Measurements from ENCODE around the gene RIPK1.
"Not testable (repeated sequence)": the region's sequence is repeated elsewhere in the genome, so short reads cannot be mapped to it uniquely, and the experiment has no call there.

Gene RIPK1

GRCh38 chr6:3135668-3136291 lies 67.5 kb downstream of the RIPK1 start:
- no peak for DNase-seq (ENCODE audit: low read depth)
- no peak overlapping the region for H3K4me3 ChIP-seq (ENCODE audit: control insufficient read depth, low read depth, low read length)
- TF ChIP-seq CTCF (IDR thresholded peaks at IDR 0.05; ENCODE audit: control insufficient read depth, insufficient read depth, low read depth, low read length, missing control alignments), result no peak

- no peak for TF ChIP-seq CTCF (IDR thresholded peaks at IDR 0.05; ENCODE audit: control insufficient read depth, insufficient read depth, low read depth, low read length, missing control alignments)
- no peak for DNase-seq (ENCODE audit: low read depth)
- no peak overlapping the region for H3K4me3 ChIP-seq (ENCODE audit: control insufficient read depth, low read depth, low read length)
These were observed 68.2 kb downstream of the RIPK1 start for GRCh38 chr6:3136292-3137011.

- no peak for DNase-seq (ENCODE audit: low read depth)
- H3K4me3 ChIP-seq (ENCODE audit: control insufficient read depth, low read depth, low read length), result no peak overlapping the region
- TF ChIP-seq CTCF (IDR thresholded peaks at IDR 0.05; ENCODE audit: control insufficient read depth, insufficient read depth, low read depth, low read length, missing control alignments), result no peak
These were observed 68.9 kb downstream of the RIPK1 start for GRCh38 chr6:3137057-3137777.

- DNase-seq (ENCODE audit: low read depth); H3K4me3 ChIP-seq (ENCODE audit: control insufficient read depth, low read depth, low read length): not testable (repeated sequence)
These were observed 69.6 kb downstream of the RIPK1 start for GRCh38 chr6:3137873-3138272.

GRCh38 chr6:3138341-3138740 lies 70.0 kb downstream of the RIPK1 start:
- DNase-seq (ENCODE audit: low read depth), result peak; percentile 18
- no peak for TF ChIP-seq CTCF (IDR thresholded peaks at IDR 0.05; ENCODE audit: control insufficient read depth, insufficient read depth, low read depth, low read length, missing control alignments)
- H3K4me3 ChIP-seq (ENCODE audit: control insufficient read depth, low read depth, low read length), result no peak overlapping the region

GRCh38 chr6:3139090-3139903 lies 71.0 kb downstream of the RIPK1 start:
- peak; percentile 24 for DNase-seq (ENCODE audit: low read depth)
- no peak overlapping the region for H3K4me3 ChIP-seq (ENCODE audit: control insufficient read depth, low read depth, low read length)
- TF ChIP-seq CTCF (IDR thresholded peaks at IDR 0.05; ENCODE audit: control insufficient read depth, insufficient read depth, low read depth, low read length, missing control alignments), result no peak

Data from AG09309 (cell line).